ENCODE results near the gene NME4. TPM values are rescaled to one million over a fixed set of nuclear protein-coding genes. Genes with fewer than 3 reads are reported as not detected.

The NME4 gene
- total RNA-seq, 1 experiment from 2014 or later = 140 TPM

GRCh38 chr16:379183-379960 lies 17.6 kb upstream of the NME4 start:
- Mint-ChIP-seq H3K27ac (ENCODE audit: unreplicated experiment) (no peak overlapping the region), H3K27me3 (ENCODE audit: insufficient read depth, unreplicated experiment) (no peaks in the 10 kb centered on the region), H3K9me3 (ENCODE audit: unreplicated experiment) (no peaks in the 10 kb centered on the region), H3K4me1 (ENCODE audit: low read depth, unreplicated experiment) (no peaks in the 10 kb centered on the region), H3K4me3 (ENCODE audit: unreplicated experiment) (no peak overlapping the region), H3K36me3 (ENCODE audit: insufficient read depth, unreplicated experiment) (peaks cover 20% of the 10 kb centered on the region)
- BruUV-seq (replicated peaks) = no TSS peak
- Histone ChIP-seq H3K9me3 (no peaks in the 10 kb centered on the region), H3K27me3 (replicated peaks; ENCODE audit: control insufficient read depth, insufficient read depth, low read length) (no peaks in the 10 kb centered on the region), H3K4me1 (no peaks in the 10 kb centered on the region), H3K36me3 (ENCODE audit: control insufficient read depth, insufficient read depth, low read length) (no peaks in the 10 kb centered on the region; the same call in 1 of the 2 replicates), H3K4me3 (ENCODE audit: low read depth, low read length) (no peak overlapping the region)
- intact Hi-C loops (cut with micrococcal nuclease; ENCODE audit: unreplicated experiment) = no loop called here
- peak in 1 of 2 experiments; percentile 29 for DNase-seq
- ChIA-PET CTCF (no interaction called here), POLR2A (no interaction called here)
- TF ChIP-seq, protein P1, sequence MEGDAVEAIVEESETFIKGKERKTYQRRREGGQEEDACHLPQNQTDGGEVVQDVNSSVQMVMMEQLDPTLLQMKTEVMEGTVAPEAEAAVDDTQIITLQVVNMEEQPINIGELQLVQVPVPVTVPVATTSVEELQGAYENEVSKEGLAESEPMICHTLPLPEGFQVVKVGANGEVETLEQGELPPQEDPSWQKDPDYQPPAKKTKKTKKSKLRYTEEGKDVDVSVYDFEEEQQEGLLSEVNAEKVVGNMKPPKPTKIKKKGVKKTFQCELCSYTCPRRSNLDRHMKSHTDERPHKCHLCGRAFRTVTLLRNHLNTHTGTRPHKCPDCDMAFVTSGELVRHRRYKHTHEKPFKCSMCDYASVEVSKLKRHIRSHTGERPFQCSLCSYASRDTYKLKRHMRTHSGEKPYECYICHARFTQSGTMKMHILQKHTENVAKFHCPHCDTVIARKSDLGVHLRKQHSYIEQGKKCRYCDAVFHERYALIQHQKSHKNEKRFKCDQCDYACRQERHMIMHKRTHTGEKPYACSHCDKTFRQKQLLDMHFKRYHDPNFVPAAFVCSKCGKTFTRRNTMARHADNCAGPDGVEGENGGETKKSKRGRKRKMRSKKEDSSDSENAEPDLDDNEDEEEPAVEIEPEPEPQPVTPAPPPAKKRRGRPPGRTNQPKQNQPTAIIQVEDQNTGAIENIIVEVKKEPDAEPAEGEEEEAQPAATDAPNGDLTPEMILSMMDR (IDR thresholded peaks at IDR 0.05; ENCODE audit: insufficient read depth in 1 of 2, low read depth in 1 of 2, low read length in 1 of 2, severe bottlenecking in 1 of 2, unreplicated experiment in 1 of 2) = no peak

DNA sequence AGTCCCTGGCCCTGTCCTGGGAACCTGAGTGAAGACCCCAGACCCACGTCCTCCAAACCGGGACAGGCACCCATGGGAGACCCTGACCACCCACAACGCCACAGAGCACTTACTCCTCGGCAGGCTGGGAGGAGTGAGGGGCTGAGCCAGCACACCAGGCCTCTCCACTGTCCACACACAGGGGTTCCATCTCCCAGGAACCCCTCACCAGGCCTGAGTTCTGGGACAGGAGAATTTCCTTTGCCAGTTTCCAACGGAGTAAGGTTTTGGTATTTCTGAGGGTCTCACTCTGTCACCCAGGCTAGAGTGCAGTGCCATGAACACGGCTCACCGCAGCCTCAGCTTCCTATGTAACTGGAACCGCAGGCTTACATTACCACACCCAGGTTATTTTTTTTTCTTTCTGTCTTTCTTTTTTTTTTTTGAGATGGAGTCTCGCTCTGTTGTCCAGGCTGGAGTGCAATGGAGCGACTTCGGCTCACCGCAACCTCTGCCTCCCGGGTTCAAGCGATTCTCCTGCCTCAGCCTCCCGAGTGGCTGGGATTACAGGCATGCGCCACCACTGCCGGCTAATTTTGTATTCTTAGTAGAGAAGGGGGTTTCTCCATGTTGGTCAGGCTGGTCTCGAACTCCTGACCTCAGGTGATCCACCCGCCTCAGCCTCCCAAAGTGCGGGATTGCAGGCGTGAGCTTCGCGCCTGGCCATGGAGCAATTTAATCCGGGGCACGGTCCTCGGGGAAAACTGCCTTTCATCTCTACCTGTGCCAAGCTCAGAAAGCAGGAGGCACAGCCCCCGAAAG lies 16.8 kb upstream of the NME4 start:
- Histone ChIP-seq H3K9me3 (no peaks in the 10 kb centered on the region), H3K27me3 (replicated peaks; ENCODE audit: control insufficient read depth, insufficient read depth, low read length) (no peaks in the 10 kb centered on the region), H3K4me1 (no peaks in the 10 kb centered on the region), H3K4me3 (ENCODE audit: low read depth, low read length) (peak overlapping the region; percentile 76), H3K36me3 (ENCODE audit: control insufficient read depth, insufficient read depth, low read length) (no peaks in the 10 kb centered on the region; the same call in 1 of the 2 replicates)
- DNase-seq = peak in 1 of 2 experiments; percentile 26
- no peaks in the 10 kb centered on the region for H3K9me3 Mint-ChIP-seq (ENCODE audit: unreplicated experiment)
- no peaks in the 10 kb centered on the region for H3K27me3 Mint-ChIP-seq (ENCODE audit: insufficient read depth, unreplicated experiment)
- TSS peak; percentile 60 for BruUV-seq (replicated peaks)
- TF ChIP-seq, protein P1 (IDR thresholded peaks at IDR 0.05; ENCODE audit: insufficient read depth in 1 of 2, low read depth in 1 of 2, low read length in 1 of 2, severe bottlenecking in 1 of 2, unreplicated experiment in 1 of 2) = no peak
- H3K27ac Mint-ChIP-seq (ENCODE audit: unreplicated experiment) = no peak overlapping the region
- CTCF ChIA-PET = interaction anchor here (1.1 kb wide), 1 partner anchor 18 kb away, joined by 3 read pairs; no protein-coding TSS in a partner anchor
- H3K4me3 Mint-ChIP-seq (ENCODE audit: unreplicated experiment) = peak overlapping the region; percentile 71
- intact Hi-C loops (cut with micrococcal nuclease; ENCODE audit: unreplicated experiment) = no loop called here
- no peaks in the 10 kb centered on the region for H3K4me1 Mint-ChIP-seq (ENCODE audit: low read depth, unreplicated experiment)
- peaks cover 20% of the 10 kb centered on the region for H3K36me3 Mint-ChIP-seq (ENCODE audit: insufficient read depth, unreplicated experiment)
- POLR2A ChIA-PET = no interaction called here

- Mint-ChIP-seq H3K9me3 (ENCODE audit: unreplicated experiment) (no peaks in the 10 kb centered on the region), H3K4me3 (ENCODE audit: unreplicated experiment) (peak overlapping the region; percentile 71), H3K4me1 (ENCODE audit: low read depth, unreplicated experiment) (no peaks in the 10 kb centered on the region), H3K27ac (ENCODE audit: unreplicated experiment) (no peak overlapping the region), H3K27me3 (ENCODE audit: insufficient read depth, unreplicated experiment) (no peaks in the 10 kb centered on the region), H3K36me3 (ENCODE audit: insufficient read depth, unreplicated experiment) (peaks cover 20% of the 10 kb centered on the region)
- ChIA-PET POLR2A (no interaction called here), CTCF (interaction anchor here (0.9 to 1.1 kb wide), 2 partner anchors 17 to 28 kb away, joined by 3 read pairs; partner anchors contain the start of gene AXIN1)
- intact Hi-C loops (cut with micrococcal nuclease; ENCODE audit: unreplicated experiment) = no loop called here
- Histone ChIP-seq H3K27me3 (replicated peaks; ENCODE audit: control insufficient read depth, insufficient read depth, low read length) (no peaks in the 10 kb centered on the region), H3K36me3 (ENCODE audit: control insufficient read depth, insufficient read depth, low read length) (no peaks in the 10 kb centered on the region; the same call in 1 of the 2 replicates), H3K4me1 (no peaks in the 10 kb centered on the region), H3K4me3 (ENCODE audit: low read depth, low read length) (peak overlapping the region; percentile 76), H3K9me3 (no peaks in the 10 kb centered on the region)
- no peak for DNase-seq
- BruUV-seq (replicated peaks) = no TSS peak
- TF ChIP-seq, protein P1 (IDR thresholded peaks at IDR 0.05; ENCODE audit: insufficient read depth in 1 of 2, low read depth in 1 of 2, low read length in 1 of 2, severe bottlenecking in 1 of 2, unreplicated experiment in 1 of 2) = no peak
Observed at GRCh38 chr16:380762-381011, 16.3 kb upstream of the NME4 start.

All from Caco-2 (cell line).